ENCODE measurements around the gene SLC22A14.
"Not testable (repeated sequence)": the region's sequence is repeated elsewhere in the genome, so short reads cannot be mapped to it uniquely, and the experiment has no call there.

Gene SLC22A14

DNA sequence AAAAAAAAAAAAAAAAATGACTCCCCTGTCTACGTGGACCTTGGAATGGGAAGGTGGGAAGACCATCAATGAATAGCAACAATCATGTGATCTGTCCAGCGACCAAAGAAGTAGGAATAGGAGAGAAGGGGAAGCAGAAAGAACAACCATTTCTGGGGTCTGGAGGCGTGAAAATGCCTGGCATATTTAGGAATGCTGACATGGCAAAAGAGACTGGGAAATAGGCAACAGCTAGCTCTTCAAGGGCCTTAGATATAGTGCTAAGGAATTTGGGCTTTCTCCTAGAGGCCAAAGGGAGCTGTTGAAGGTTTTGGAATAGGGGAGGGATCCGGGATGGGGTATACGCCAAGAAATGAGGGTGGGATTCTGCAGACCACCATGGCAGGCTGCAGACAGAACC lies 10.5 kb upstream of the SLC22A14 start:
- DNase-seq: no peak

DNA sequence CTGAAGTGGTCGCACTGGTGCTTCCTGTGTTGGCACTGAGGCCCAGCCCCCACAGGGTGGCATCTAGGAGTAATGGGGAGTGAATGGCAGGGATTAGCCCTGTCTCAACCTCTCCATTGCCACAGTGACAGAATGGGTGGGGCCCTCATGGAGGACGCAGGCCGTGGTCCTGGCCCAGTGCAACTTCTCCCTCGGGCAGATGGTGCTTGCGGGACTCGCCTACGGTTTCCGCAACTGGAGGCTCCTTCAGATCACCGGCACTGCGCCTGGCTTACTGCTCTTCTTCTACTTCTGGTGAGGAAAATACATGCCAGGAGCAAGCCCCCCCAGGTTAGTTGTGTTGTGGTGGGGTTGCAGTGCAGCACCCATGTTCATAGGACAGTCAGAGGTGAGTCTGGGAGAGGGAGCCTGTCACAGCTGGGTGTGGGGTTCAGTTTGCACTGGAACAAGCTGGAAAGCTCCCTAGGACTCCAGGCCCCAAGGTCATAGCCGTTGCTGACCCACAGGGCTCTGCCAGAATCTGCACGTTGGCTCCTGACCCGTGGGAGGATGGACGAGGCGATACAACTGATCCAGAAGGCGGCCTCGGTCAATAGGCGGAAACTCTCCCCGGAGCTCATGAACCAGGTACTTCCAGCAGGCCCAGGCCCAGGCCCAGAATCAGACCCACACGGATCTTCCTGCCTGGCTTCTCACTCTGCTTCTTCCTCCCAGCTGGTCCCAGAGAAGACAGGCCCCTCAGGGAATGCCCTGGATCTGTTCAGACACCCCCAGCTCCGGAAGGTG lies 7.0 kb upstream of the SLC22A14 start:
- DNase-seq: no peak

DNA sequence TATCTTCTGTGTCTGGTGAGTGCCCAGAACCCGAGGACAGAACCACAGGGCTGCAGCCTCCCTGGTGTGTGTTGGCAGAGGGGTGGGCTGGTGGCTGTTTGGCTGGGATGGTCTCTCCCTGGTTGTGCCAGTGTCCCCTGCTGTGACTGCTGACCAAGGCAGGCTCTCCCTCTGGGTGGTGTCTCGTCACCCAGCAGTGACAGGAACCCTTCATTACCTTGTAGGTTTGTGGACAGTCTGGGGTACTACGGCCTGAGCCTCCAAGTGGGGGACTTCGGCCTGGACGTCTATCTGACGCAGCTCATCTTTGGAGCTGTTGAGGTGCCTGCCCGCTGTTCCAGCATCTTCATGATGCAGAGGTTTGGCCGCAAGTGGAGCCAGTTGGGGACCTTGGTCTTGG lies 6.4 kb upstream of the SLC22A14 start:
- no peak for DNase-seq

DNA sequence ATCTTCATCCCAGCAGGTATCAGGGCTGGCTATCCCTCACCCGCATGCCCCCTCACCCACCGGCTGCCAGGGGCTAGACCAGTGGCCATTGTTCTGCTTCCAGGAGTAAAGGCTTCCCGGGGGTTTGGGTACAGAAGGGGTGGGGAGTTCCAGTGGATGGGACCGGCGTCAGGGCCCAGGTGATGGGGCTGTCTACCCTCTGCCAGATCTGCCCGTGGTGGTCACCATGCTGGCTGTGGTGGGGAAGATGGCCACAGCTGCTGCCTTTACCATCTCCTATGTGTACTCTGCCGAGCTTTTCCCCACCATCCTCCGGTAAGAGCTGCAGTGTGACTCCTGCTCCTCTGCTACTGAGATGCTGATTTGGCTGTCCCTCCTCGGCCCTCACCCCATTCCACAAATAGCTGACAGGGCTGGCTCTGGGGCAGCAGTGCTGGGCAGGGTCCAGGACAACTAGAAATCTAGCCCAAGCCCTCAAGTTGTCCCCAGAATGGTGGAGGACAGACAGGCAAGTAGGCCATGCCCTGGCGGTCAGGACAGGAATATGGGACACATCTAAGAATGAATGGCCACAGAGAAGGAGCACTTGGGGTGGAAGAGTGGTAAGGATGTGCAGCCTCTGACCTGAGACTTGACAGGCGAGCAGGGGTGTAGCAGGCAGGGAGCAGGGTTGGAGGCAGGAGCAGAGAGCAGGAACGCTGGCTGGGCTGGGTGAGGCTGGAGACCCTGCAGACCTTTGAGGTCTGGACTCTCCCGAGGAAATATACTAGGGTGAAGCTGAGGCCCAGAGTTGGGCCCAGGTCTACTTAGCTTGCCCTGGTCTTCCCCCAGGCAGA lies 5.8 kb upstream of the SLC22A14 start:
- DNase-seq: no peak

DNA sequence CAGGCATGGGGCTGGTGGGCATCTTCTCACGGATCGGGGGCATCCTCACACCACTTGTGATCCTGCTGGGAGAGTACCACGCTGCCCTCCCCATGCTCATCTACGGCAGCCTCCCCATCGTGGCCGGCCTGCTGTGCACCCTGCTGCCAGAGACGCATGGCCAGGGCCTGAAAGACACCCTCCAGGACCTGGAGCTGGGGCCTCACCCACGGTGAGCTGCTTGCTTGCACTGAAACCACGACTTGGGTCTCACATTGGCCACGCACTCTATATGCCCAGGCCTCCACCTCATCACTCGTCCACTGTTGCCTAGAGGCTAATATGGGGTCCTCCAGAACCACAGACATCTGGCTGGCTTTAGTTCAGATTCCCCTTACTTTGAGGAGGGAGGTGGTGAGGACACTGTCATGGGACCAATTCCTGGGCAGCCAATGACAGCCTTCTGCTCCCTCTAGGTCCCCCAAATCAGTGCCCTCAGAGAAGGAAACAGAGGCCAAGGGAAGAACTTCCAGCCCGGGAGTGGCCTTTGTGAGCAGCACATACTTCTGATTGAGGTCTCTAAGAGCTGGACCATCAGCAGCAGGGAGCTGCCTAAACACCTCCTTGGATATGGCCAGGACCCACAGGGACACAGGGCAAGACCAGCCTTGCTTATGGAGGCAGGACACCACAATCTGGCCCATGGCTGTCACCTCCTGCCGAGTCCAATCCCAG lies 5.0 kb upstream of the SLC22A14 start:
- DNase-seq: no peak

DNA sequence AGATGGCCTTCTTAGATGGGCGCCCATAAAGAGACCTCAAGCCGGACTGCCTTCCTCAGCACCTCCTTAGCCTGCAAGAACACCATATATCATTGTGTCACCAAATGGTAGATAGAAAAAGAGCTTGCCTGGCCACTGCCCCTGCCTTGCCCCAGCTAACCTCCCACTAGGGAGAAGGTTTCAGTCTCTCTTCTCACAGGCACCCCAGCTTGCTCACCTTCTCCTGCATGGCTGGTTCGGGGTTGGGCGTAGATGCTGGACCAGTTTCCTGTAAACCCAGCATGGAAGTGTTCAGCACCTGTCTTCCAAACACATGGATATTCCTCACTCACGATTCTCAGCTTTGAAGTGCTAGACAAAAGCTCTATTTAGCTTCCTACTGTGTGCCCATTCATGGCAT lies 3.3 kb upstream of the SLC22A14 start:
- no peak for DNase-seq

DNA sequence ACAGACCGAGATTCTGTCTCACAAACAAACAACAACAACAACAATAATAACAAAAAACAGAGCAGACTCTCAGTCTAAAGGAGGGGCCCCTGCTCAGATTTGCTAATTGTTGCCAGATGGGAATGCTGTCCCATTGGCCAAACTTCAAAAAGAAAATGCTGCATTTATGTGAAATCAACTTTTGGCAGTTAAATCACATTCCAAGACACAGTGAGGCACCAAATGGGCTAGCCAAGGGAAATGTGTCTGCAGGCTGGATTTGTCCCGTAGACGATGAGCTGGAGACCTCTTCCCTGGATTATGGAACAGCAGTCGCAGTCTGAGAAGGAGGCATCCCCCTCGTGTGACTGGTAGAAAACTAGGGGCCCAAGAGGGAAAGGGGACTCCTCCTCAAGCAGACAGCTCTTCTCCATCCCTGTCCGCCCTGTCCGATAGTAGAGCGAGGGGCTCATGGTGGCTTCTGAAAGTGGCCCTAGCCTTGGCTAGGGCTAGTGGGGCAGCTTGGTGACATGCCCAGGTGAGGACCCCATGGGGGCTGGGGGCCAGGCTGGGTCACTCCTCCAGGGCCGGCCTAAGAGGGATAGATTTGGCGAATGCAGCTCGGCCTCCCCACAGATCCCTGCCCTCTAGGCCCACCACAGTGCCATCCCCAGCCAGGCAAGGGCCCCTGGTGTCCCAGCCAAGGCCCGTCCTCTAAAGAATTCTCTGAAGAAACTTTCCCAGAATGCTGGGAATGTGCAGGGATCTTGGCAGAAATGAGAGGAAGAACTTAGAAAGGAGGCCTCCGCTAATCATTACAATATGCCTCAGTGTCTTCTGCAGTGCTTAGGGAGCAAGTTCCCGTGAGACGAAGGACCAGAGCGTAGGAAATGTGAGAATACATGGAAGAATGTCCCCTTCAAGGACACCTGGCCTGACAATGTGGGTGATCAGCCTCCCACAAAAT lies 2.0 kb downstream of the SLC22A14 start:
- DNase-seq: no peak

DNA sequence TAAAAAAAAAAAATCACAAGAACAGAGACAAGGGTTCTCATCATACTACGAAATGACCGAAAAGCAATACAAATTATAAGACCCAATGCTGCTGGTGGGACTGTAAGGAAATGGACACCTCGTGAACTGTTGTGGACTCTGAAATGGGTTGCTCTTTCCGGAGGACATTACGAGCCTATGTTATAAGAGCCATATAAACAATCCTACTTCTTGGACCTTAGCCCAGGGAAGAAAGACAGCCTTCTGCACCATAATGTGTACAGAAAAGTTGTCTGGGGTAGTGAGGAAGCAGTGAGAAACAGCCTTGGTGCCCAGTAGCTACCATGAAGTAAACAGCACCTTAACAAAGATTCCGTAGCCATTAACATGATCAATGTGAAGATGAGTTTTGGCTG lies 2.7 kb downstream of the SLC22A14 start:
- no peak for DNase-seq

DNA sequence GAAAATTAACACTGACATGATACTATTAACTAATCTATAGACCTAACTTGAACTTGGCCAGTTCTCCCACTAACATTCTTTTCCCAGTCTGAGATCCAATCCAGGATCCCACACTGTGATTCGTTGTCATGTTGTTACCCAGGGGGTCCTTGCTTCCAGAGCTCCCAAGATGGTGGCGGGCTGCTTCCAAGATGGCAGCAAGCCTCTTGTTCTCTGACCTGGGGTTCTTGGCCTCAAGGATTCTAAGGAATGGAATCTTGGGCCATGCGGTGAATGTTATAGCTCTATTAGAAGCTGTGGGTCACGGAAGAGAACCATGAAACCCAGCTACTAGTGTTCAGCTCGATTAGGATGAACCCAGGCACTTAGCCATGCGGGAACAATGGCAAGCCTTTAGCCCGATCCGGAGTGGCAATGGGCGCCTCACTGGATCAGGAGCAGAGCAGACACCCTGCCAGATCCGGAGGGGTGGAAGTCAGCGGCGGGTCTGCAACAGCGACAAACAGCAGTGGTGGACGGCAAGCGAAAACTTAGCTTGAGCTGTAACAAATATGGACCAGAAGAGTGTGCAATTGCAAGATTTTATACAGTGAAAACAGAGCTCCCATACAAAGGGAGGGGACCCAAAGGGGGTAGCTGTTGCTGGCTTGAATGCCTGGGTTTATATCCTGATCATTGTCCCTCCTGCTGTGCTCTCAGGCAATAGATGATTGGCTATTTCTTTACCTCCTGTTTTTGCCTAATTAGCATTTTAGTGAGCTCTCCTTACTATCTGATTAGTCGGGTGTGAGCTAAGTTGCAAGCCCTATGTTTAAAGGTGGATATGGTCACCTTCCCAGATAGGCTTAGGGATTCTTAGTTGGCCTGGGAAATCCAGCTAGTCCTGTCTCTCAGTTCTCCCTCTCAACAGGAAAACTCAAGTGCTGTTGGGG lies 7.5 kb downstream of the SLC22A14 start:
- not testable (repeated sequence) for DNase-seq

DNA sequence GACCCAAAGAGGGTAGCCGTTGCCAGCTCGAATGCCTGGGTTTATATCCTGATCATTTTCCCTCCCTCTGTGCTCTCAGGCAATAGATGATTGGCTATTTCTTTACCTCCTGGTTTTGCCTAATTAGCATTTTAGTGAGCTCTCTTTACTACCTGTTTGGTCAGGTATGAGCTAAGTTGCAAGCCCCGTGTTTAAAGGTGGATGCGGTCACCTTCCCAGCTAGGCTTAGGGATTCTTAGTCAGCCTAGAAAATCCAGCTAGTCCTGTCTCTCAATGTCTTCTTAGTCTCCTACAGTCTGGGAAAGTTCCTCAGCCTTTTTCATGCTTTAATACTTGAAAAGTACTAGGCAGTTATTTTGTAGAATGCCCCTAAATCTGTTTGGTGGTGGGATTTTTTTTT lies 15.0 kb downstream of the SLC22A14 start:
- DNase-seq: not testable (repeated sequence)

DNA sequence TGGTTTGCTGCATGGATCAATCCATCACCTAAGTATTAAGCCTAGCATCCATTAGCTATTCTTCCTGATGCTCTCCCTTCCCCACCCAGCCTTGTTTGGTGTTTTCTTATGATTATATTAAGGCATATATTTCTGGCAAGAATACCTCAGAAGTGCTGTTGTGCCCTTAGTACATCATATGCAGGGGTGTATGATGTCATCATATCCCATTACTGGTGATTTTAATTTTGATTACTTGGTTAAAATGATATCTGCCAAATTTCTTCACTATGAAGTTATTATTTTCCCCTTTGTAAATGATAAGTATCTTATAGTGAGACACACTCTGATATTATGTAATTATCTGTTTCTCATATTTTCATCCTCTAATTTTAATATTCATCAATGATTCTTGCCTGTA lies 15.4 kb downstream of the SLC22A14 start:
- DNase-seq: no peak

DNA sequence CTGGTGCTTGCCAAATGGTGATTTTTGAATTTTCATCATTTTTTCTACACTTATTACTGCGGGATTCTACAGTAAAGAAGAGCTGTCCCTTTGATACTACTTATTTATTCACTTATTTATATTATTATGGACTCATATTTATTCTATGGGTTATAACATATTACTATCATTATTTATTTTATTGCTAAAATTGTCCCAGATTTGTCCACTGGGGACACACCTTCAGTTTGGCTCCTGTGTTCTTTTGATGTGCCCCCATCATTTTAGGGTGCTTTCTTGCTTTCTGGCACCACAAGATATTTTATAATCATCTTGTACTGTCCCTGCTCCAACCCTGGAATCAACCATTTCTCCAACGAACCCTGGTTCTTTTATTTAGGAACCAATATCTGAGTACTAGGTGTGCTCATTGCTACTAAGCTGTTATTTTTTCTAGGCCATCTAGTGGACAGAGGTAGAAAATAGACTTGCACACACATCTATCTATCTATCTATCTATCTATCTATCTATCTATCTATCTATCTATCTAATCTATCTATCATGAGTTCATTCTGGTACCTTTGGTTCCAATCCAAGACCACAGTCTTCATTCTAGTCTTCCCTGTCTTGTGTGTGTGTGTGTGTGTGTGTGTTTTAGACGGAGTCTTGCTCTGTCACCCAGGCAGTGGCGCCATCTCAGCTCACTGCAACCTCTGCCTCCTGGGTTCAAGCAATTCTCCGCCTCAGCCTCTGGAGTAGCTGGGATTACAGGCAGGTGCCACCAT lies 16.0 kb downstream of the SLC22A14 start:
- DNase-seq: no peak

DNA sequence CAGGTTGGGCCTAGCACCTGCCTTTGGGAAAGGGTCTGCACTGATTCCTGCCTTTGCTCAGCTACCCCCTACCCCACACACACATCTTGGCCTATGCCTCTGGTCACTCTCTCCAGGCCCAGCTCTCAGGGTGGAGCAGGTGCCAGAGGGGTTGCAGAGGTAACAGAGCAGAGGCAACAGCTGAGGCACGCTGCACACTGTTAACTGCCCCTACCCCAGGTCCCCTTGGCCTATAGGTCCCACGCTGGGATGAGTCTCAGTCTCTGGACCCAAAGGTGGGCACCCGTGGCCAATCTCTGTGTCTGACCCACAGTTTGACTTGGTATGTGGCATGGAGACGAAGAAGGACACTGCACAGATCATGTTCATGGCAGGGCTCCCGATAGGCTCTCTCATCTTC lies 24.8 kb downstream of the SLC22A14 start:
- DNase-seq: no peak

DNA sequence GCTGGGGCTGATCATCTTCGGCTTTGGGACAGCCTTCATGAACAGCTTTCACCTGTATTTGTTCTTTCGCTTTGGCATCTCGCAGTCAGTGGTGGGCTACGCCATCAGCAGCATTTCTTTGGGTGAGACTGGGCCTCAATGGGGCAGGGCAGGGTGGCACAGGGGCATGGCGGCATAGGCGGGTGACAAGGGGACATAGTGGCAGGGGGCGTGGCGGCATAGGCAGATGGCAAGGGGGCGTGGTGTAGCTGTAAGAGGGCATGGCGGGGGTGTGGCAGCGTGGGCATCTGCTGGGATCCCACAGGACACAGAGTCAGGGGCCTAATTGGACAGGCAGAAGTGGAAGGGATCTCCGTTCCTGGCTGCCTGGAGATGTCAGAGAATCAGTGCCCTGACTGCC lies 25.5 kb downstream of the SLC22A14 start:
- DNase-seq: no peak

DNA sequence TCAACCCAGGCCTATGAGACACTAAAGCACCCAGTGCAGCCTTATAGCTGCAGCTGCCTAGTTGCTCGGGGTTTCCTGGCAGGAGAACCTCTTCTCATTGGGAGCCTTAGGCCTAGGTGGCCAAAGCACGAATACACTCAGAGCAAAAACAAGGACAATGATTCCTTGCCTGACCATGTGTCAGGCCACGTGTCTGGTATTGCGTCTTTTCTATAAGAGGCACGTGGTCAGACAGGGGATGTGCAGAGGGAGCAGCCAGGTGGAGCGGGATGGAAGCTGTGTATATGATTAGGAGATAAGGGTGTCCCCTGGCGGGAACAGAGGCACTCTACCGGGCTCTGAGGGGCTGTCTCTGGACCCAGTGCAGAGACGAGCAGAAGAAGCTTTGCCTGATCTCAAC lies 26.4 kb downstream of the SLC22A14 start:
- DNase-seq: no peak

DNA sequence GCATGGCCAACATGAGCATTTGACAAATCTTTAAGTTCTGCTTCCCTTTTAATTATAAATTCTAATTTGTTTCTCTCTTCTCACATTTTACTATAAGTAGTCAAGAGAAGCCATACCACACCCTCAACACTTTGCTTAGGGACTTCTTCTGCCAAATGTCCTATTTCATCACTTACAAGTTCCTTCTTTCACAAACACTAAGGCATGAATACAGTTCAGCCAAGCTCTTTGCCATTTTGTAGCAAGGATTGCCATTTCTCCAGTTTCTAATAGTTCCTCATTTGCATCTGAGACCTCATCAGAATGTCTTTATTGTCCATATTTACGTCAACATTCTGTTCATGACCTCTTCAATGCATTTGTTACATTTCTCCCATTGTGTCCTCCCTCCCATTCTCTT lies 29.4 kb downstream of the SLC22A14 start:
- DNase-seq: no peak

DNA sequence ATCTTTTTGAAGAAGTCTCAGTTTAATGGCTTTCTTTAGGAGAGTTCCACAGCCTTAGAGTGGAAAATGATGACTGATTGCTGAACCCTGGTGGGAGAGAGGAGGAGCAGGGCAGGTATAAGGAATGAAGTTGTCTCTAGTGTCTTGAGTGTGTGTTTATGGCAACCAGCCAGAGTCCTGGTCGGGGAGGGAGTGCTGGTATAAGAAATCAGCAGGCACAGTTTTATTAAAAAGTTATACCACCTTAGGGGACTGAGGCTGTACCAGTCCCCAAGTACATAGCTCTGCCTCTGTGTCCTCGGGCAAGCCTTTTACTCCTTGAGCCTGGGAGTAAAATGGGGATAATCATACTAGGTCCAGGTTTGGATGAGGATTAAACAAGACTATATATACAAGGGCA lies 29.8 kb downstream of the SLC22A14 start:
- DNase-seq: no peak

DNA sequence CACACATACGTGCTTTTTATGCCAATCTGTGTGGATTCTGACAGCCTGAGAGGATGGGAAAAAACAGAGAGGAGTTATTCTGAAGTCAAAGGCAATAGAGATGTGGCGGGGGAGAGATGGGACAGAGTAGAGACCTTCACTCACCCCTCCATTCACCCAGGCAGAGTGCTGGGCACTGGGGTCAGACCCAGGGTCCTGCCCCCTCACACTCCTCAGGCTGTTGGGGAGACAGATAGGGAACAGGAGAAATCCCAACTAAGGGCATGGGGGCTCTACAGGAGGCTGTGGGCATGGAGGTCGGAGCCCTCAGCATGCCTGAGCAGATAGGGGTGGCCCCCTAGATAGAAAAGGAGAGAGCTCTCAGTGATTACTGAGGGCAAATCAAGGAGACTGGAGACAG lies 30.3 kb downstream of the SLC22A14 start:
- no peak for DNase-seq

DNA sequence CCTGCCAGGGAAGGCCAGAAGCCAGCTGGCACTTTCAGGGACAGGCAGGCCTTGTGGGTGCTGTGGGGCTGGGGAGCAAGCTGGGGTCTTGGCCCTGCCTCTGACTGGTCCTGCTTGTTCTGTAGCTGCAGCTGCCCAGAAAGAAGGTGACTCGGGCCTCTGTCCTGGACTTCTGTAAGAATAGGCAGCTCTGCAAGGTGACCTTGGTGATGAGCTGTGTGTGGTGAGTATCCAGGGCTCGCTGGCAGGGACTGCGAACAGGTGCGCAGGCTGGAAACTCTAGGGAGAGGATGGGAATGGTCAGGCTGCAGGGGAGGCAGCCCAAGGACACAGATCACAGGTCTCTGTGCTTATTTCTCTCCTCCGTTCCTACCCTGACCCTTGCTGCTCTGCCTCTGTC lies 31.2 kb downstream of the SLC22A14 start:
- DNase-seq: no peak

DNA sequence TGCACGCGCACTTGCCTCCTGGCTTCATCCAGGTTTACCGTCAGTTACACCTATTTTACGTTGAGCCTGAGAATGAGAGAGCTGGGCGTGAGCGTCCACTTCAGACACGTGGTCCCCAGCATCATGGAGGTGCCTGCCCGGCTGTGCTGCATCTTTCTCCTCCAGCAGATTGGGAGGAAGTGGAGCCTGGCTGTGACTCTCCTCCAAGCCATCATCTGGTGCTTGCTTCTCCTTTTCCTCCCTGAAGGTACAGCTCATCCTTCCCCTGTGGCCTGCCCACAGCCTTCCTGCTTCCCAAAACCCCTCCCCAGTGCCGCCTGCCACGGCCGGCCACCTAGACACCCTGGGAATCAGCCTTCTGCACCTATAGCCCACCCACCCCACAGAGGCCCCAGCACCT lies 31.6 kb downstream of the SLC22A14 start:
- DNase-seq: no peak

Data from effector CD8-positive, alpha-beta T cell (primary cell).